ENCODE data around the gene CPVL.

Gene CPVL

DNA sequence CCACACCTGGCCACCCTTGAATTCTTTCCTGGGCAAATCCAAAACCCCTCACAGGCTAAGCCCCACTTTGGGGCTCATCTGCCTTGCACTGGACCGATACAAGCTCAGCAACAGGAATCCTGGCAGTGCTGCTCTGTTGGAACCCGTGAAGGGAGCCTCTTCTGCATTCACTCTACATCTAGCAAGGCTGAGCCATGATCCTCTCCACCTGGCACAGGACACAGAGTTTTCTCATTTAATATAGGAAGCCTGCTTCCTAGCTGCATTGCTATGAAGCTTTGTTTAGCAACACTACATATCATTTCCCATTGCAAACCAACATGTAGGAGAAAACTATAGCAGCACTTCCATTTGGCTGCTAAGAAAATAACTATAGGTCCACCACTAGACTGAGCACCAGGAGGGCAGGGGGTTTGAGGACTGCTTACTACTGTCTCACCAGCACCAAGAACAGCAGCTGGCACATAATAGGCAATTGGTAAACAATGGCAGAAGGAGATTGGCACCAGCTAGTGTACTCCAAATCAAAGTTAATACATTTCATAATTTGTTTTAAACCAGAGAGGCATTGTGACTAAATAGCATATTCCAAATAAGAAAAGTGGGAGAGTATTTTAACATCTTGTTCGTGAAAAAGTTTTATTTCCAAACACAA is 56.1 kb downstream of the CPVL start:
- DNase-seq, result no peak

DNA sequence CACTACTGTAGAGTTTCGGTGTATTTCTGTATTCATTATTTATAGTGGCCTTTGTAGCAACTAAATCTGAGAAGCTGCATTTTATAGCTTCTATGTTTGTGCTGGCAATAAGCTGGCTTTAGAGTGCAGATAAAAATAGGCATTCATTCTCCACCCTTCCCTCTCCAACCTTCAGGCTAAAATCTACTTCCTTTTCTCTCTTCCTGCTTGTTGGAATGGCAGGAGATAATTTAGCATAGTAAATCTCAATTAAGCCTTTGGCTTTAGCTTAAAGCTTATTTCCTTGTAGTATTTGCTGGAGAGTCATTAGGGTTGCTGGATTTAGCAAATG is 58.5 kb downstream of the CPVL start:
- no peak for DNase-seq

DNA sequence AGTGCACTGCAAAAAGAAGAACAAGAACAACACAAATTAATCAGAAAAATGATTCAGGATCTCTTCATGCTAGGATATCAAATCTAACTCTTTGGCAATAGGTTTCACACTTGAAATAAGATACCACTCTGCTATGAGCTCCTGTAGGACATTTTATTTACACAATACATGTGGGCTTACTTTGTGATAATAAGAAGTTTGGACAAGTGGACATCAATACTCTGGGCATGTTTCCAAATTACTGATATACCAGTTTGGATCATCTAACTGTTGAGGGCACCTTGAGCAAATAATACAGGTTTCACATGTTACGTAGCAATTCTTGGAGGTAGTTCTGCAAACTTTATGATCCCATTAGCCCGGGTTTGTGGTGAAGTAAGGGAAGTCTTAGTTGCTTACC is 59.8 kb downstream of the CPVL start:
- DNase-seq, result no peak

DNA sequence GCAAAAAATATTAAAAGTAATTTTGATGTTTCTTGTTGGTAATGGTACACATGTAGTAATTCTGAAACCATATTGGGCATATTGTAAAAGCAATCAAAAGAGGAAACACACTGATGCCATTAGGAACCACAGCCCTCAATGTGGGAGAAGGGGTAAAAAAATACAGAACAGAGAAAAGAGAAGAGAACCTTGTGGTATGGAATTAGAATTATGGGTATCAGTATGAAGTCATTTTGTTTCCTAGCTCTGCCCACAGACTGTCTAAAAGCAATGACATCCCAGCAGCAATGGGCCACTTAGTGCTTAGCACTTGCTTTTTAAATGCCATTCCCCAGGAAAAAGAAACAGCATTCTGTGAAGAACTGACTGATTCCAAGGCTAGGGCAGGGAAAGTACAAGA is 61.5 kb downstream of the CPVL start:
- DNase-seq, result no peak

- DNase-seq, result no peak
These were observed 65.5 kb downstream of the CPVL start for GRCh38 chr7:29080803-29081202.

GRCh38 chr7:29078311-29079260 is 67.8 kb downstream of the CPVL start:
- no peak for DNase-seq

DNA sequence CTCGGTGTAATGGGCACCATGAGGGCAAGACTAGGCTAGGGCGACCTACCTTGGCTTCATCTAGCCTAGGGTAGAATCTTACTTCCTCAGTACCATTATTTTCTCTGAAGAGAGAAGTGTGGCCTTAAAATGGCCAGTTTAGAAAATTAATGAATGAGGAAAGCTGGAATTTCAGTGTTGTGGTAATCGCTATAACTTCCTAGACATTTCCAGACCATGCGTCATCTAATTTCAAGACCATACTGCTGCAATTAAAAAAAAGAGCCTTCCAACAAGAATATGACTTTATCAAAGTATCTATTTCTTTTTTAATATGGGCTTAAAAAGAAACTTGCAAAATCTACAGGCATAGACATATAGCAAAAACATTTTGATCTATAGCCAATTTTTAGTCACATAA is 68.5 kb downstream of the CPVL start:
- DNase-seq, result no peak

DNA sequence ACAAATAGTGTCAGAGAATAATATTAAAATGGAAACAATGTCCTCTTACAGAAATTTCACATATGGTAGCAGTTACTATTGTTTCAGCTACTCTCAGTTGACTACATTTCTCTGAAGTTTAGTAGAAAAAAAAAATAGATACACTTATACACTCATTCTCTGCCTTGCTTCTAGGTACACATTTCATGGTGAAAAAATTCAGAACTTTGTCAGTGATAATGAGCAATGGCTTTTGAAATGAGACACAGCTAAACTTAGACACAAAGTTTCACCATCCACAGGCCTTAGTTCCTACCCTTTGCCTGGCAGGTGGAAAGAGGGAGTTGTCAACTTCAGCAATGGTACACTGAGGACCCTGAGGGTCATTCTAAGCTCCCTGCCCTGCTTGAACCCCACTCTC is 69.2 kb downstream of the CPVL start:
- no peak for DNase-seq

DNA sequence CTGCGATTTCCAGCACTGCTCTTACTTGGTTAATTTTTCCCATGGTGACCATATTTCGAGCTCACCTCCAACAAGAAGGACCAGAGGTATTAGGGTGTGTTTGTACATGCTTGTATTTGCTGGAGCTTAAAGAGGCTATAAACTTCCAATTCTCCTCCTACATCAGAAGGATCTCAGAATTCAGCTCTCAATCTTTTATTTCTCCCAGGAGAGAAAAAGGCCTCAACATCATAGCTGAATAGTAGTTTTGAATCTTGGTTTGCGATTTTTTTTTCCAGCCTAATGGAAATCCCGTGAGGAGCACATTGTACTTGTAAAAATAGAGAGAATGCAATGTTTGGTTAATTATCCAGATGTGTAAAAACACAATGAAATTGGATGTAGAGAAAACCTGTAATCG is 69.7 kb downstream of the CPVL start:
- DNase-seq, result no peak

DNA sequence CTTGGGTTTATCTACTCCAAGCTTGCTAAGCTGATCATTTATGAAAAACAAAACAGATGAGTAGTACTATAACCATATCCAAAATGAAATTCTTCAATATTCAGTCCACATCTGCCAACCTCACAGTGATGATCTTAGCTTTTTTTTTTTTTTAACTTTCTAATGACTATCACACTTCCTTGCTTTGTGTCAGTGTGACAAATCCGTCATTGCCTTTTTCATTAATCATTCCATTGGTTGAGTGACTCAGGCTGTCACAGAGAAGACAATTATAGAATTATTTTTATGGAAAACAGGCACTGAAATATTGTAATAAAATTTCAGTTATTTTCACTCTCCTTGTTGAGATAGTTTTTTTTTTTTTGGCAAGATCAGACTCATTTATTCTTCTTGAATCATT is 70.7 kb downstream of the CPVL start:
- no peak for DNase-seq

GRCh38 chr7:29071203-29071874 is 75.0 kb downstream of the CPVL start:
- DNase-seq, result no peak

- DNase-seq, result no peak
These were observed 79.7 kb downstream of the CPVL start for GRCh38 chr7:29066641-29067040.

DNA sequence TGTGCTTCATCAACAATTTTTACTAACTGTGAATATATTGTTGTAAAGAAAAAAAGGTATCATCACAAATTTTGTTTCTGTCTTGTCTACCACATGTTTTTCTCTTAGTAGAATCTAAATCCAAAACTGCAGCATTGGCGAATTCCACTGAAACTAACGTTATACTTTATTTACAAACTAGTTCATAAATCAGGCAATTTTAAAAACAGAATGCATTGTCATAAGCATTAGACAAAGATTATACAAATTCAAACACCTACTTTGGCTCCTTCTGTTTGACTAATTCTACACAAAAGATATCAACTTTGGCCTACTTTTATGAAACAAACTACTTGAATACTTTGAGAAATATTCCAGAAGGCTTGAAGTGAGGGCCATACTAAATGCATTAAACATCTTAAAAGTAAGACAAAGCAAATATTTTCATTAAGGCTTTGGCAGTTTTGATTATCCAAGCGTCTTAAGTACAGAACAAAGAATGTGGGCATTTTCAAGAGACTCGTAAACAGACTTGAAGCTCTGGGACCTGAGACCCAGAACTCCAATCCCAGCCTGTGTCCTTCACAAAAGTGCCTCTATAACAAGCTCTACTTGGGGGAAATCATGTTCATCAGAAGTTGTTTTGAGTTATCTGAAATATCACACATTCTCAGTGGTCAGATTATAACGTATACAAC is 81.0 kb downstream of the CPVL start:
- no peak for DNase-seq

DNA sequence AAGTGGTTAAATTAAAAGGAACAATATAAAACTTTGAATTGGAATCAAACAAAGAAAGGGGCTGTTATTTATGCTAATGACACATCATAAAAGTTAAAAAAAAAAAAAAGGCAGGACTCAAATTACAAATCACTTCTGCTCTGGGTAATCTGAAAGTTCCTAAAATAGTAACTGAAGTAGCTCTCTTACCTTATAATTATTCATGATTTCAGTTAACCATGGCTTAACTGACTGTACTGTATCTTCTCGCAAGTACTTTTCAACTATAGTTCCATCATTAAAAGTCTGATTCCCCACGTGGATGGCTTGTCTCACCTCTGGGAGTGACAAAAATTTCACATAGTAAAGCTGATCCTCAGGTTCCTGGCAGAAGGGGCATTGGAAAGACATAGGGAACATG is 82.5 kb downstream of the CPVL start:
- no peak for DNase-seq

GRCh38 chr7:29063236-29063635 is 83.1 kb downstream of the CPVL start:
- DNase-seq, result no peak

DNA sequence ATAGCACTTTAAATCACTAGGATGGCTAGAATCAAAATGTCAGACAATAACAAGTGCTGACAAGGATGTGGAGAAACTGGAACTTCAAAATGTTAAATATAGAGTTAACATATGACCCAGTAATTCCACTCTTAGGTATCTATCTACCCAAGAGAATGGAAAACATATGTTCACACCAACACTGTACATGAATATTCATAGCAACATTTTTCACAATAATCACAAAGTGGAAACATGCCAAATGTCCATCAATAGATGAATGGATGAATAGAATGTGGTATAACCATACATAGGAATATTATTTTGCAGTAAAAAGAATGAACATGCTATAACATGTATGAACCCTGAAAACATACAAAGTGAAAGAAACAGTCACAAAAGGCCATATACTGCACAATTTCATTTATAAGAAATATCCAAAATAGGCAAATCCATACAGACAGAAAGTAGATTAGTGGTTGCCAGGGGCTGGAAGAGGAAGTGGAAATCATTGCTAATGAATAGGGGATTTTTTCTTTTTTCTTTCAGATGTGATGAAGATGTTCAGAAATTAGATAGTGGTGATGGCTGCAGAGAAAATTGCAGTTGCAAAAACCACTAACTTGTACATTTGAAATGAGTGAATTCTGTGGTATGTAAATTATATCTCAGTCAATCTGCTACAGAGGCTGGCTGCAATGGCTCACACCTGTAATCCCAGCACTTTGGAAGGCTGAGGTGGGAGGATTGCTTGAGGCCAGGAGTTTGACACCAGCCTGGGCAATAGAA is 93.0 kb downstream of the CPVL start:
- no peak for DNase-seq

- no peak for DNase-seq
These were observed 99.4 kb downstream of the CPVL start for GRCh38 chr7:29046978-29047377.

GRCh38 chr7:29045258-29046086 is 100.9 kb downstream of the CPVL start:
- no peak for DNase-seq

DNA sequence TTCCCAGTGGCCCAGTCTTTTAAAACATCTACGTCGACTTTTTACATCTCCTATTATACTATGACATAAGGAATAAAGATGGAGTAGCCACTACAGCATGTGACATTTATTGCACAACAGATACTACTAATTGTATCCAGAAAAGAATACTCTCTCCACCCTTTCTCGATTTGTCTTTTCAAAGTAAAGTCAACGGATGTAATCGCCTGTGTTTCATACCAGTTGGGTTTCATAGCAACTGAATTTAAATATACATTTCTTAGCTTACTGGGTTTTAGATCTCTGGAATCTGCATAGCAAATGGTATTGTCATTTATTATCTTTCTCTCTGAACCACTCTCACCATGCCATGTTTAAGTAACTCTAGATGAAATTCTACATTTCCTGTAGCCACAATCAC is 101.8 kb downstream of the CPVL start:
- no peak for DNase-seq

DNA sequence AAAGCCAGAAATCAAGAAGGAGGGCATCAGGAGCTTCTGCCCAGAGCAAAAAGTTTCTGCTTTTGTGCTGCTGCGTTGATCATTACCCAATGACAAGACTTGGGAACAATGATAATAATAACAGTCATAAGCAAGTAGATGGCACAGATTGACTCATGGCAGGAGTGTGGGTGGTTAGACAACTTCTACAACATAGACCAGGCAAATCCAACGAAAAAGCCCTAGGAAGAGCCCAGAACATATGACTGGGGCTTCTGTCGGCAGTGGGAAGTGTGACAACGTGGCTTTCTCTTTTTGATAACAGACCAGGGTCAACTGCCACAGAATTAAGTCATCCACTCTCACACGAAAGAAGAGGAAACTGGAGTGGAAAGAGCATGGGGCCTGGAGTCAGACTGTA is 102.8 kb downstream of the CPVL start:
- no peak for DNase-seq

DNA sequence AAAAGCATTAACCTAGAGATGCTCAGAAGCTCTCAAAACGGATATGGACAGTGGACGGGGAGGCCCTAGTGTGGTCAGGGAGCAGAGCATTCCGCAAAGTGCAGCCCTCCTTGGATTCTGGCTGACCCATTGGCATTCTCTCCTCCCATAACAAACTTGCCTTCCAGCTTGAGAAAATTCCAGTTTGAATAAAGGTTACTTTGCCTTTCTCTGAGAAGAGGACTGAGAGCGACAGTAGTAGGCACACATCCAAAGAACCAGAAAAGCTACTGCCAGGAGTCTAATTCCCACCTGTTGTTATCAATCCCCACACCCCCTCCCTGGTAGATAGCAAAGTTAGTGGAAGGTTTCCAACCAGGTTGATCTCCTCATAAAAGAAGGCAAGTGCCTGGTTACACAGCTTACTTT is 103.5 kb downstream of the CPVL start:
- DNase-seq, result no peak

GRCh38 chr7:29041991-29042390 is 104.3 kb downstream of the CPVL start:
- DNase-seq, result no peak
